GM23338 (cell line): Measurements from ENCODE around the gene TMEFF1. TPM values are rescaled to one million over a fixed set of nuclear protein-coding genes. Genes with fewer than 3 reads are reported as not detected.

ENCODE experiments used
- ATAC-seq: fragments of 200-7000 bp; cut with Tn5 transposase; 3 replicates; pipeline ENCODE4 v1.9.1; 2020
- DNase-seq: peaks from one replicate; pipeline ENCODE4 v3.0.0-alpha.2; 2015; ENCODE audit warnings: low spot score
- H2AFZ ChIP-seq: fragments of 200-600 bp; sonication (generic); 2 replicates; pipeline ENCODE4 v1.8.0; 2016; ENCODE audit warnings: antibody characterized with exemption, mild to moderate bottlenecking, moderate library complexity
- H3F3A ChIP-seq: fragments of 200-600 bp; sonication (generic); replicated peaks from 2 replicates; pipeline ENCODE4 v1.8.0; 2017; ENCODE audit warnings: antibody characterized with exemption, mixed run types, low read depth
- H3K27ac ChIP-seq: fragments of 200-600 bp; sonication (generic); 2 replicates; pipeline ENCODE4 v1.6.1; 2016; ENCODE audit warnings: low read depth
- H3K27me3 ChIP-seq: fragments of 200-600 bp; sonication (generic); 2 replicates; pipeline ENCODE4 v1.8.0; 2016; ENCODE audit warnings: mild to moderate bottlenecking, mixed run types, moderate library complexity; ENCODE audit not compliant: insufficient read depth
- H3K36me3 ChIP-seq: fragments of 200-600 bp; sonication (generic); 2 replicates; pipeline ENCODE4 v1.8.0; 2016; ENCODE audit warnings: mild to moderate bottlenecking; ENCODE audit not compliant: insufficient read depth
- H3K4me1 ChIP-seq: fragments of 200-600 bp; sonication (generic); 2 replicates; pipeline ENCODE4 v1.8.0; 2016; ENCODE audit warnings: mild to moderate bottlenecking, moderate library complexity; ENCODE audit not compliant: insufficient read depth
- H3K4me2 ChIP-seq: fragments of 200-600 bp; sonication (generic); 2 replicates; pipeline ENCODE4 v1.7.1; 2017; ENCODE audit warnings: mixed run types
- H3K4me3 ChIP-seq: fragments of 200-600 bp; sonication (generic); 2 replicates; pipeline ENCODE4 v1.6.1; 2016; ENCODE audit warnings: mixed run types
- H3K79me2 ChIP-seq: fragments of 200-600 bp; sonication (generic); replicated peaks from 2 replicates; pipeline ENCODE4 v1.8.0; 2017; ENCODE audit warnings: mild to moderate bottlenecking; ENCODE audit not compliant: insufficient read depth
- H3K9me2 ChIP-seq: fragments of 200-600 bp; sonication (generic); 2 replicates; pipeline ENCODE4 v1.8.0; 2017; ENCODE audit not compliant: insufficient read depth
- H4K20me1 ChIP-seq: fragments of 200-600 bp; sonication (generic); replicated peaks from 2 replicates; pipeline ENCODE4 v1.8.0; 2017; ENCODE audit warnings: mild to moderate bottlenecking; ENCODE audit not compliant: insufficient read depth
- H3K27ac Mint-ChIP-seq: 2 replicates; pipeline ENCODE4 v1.8.0; 2020; ENCODE audit warnings: inconsistent platforms, mild to moderate bottlenecking, moderate library complexity, mixed read lengths
- H3K27me3 Mint-ChIP-seq: 3 replicates; pipeline ENCODE4 v1.8.0; 2022; ENCODE audit warnings: low read depth, mild to moderate bottlenecking, moderate library complexity, mixed read lengths, inconsistent platforms; ENCODE audit not compliant: insufficient read depth, poor library complexity
- H3K36me3 Mint-ChIP-seq: 3 replicates; pipeline ENCODE4 v1.8.0; 2021; ENCODE audit warnings: low read depth, mild to moderate bottlenecking, inconsistent platforms, moderate library complexity, mixed read lengths
- H3K4me1 Mint-ChIP-seq: 3 replicates; pipeline ENCODE4 v1.8.0; 2020; ENCODE audit warnings: mild to moderate bottlenecking, inconsistent platforms, mixed read lengths
- H3K4me3 Mint-ChIP-seq: 3 replicates; pipeline ENCODE4 v1.8.0; 2021; ENCODE audit warnings: moderate library complexity, mild to moderate bottlenecking, inconsistent platforms, mixed read lengths
- H3K9me3 Mint-ChIP-seq: 3 replicates; pipeline ENCODE4 v1.8.0; 2020; ENCODE audit warnings: moderate library complexity, mild to moderate bottlenecking, inconsistent platforms, mixed read lengths
- CREB1 ChIP-seq: fragments of 250-450 bp; sonication (Bioruptor Pico); IDR thresholded peaks from 2 replicates; pipeline ENCODE4 v1.5.0; 2020; ENCODE audit warnings: low read depth, mild to moderate bottlenecking, moderate library complexity
- ETS1 ChIP-seq: IDR thresholded peaks from 2 replicates; pipeline ENCODE4 v1.6.1; 2016; ENCODE audit warnings: antibody characterized with exemption
- EZH2 ChIP-seq: fragments of 200-600 bp; sonication (generic); IDR thresholded peaks from one replicate; pipeline ENCODE4 v1.8.0; 2017; ENCODE audit warnings: antibody characterized with exemption, mild to moderate bottlenecking, low read depth; ENCODE audit not compliant: unreplicated experiment
- EZH2phosphoT487 ChIP-seq: fragments of 200-600 bp; sonication (generic); IDR thresholded peaks from one replicate; pipeline ENCODE4 v1.8.1; 2018; ENCODE audit warnings: antibody characterized with exemption; ENCODE audit not compliant: unreplicated experiment
- NANOG ChIP-seq: IDR thresholded peaks from 2 replicates; pipeline ENCODE4 v1.6.1; 2016; ENCODE audit warnings: antibody characterized with exemption, borderline replicate concordance
- POLR2AphosphoS5 ChIP-seq: IDR thresholded peaks from 2 replicates; pipeline ENCODE4 v1.6.1; 2016; ENCODE audit warnings: antibody characterized with exemption, low read depth
- STAT1 ChIP-seq: IDR thresholded peaks from one replicate; pipeline ENCODE4 v1.6.1; 2016; ENCODE audit warnings: antibody characterized with exemption; ENCODE audit not compliant: unreplicated experiment
- ZNF114 ChIP-seq: fragments of 250-450 bp; sonication (Bioruptor Pico); IDR thresholded peaks from 2 replicates; pipeline ENCODE4 v1.5.0; 2020; ENCODE audit warnings: mild to moderate bottlenecking, moderate library complexity
- ZNF331 ChIP-seq: fragments of 250-450 bp; sonication (Bioruptor Pico); IDR thresholded peaks from 2 replicates; pipeline ENCODE4 v1.5.0; 2020; ENCODE audit warnings: low read depth, mild to moderate bottlenecking, moderate library complexity
- polyA plus RNA-seq: library from polyadenylated mRNA; unstranded; fragments of >200 nt; fragmentation: Nextera tagmentation; extraction: Ambion mirVana; gene quantifications from 2 replicates; pipeline ENCODE4 v1.2.1, GENCODE V29; 2016
- total RNA-seq: library from RNA; depleted of rRNA; stranded (reverse); fragments of >200 nt; shearing (Covaris generic); gene quantifications from 2 replicates; pipeline ENCODE4 v1.2.3, GENCODE V29; 2014
- TF ChIP-seq, protein P1 (sequence below): IDR thresholded peaks from one replicate; pipeline ENCODE4 v1.6.1; 2018; ENCODE audit warnings: antibody characterized with exemption; ENCODE audit not compliant: unreplicated experiment
- TF ChIP-seq, protein P2 (sequence below), 2 experiments: fragments of 200-600 bp in 1 of 2; sonication (generic) in 1 of 2; conservative IDR thresholded peaks; 2 replicates each; pipeline versions ENCODE4 v1.5.1 to v1.6.1; 2016 to 2017; ENCODE audit warnings: antibody characterized with exemption in 2 of 2, low read depth in 2 of 2, mild to moderate bottlenecking in 2 of 2, moderate library complexity in 1 of 2

The TMEFF1 gene
- total and polyA plus RNA-seq, 2 experiments from 2014 or later: 6.6 to 85.2 TPM

DNA sequence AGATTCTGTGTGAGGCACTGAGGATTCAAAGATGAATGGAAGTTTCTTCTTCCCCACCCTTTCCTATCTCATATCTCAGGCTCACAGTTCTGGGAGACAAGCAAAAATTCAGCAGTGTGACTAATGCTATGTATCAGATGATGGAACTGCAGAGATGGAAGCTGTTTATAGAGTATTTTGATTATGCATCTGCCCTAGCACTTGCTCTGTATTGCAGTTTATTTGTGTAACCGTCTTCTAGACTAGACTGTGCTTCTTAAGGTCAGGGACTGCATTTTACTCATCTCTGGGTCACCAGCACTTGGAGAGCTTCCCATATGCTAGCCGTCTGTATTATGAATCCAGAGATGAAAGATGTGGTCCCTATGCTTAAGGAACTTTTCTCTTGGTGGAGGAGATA is 117.5 kb downstream of the TMEFF1 start:
- H3K79me2 ChIP-seq: no peaks in the 10 kb centered on the region
- H3K4me2 ChIP-seq: no peak overlapping the region
- ATAC-seq: no peak
- no peaks in the 10 kb centered on the region for H3K27me3 ChIP-seq
- H3F3A ChIP-seq: no peaks in the 10 kb centered on the region
- no peak overlapping the region for H2AFZ ChIP-seq
- H3K27ac Mint-ChIP-seq: no peak overlapping the region
- no peak overlapping the region for H3K4me3 Mint-ChIP-seq
- H3K27ac ChIP-seq: no peak overlapping the region
- no peaks in the 10 kb centered on the region for H3K4me1 ChIP-seq
- no peak for TF ChIP-seq STAT1
- TF ChIP-seq EZH2: no peak
- no peak for TF ChIP-seq POLR2AphosphoS5
- TF ChIP-seq, protein P1, sequence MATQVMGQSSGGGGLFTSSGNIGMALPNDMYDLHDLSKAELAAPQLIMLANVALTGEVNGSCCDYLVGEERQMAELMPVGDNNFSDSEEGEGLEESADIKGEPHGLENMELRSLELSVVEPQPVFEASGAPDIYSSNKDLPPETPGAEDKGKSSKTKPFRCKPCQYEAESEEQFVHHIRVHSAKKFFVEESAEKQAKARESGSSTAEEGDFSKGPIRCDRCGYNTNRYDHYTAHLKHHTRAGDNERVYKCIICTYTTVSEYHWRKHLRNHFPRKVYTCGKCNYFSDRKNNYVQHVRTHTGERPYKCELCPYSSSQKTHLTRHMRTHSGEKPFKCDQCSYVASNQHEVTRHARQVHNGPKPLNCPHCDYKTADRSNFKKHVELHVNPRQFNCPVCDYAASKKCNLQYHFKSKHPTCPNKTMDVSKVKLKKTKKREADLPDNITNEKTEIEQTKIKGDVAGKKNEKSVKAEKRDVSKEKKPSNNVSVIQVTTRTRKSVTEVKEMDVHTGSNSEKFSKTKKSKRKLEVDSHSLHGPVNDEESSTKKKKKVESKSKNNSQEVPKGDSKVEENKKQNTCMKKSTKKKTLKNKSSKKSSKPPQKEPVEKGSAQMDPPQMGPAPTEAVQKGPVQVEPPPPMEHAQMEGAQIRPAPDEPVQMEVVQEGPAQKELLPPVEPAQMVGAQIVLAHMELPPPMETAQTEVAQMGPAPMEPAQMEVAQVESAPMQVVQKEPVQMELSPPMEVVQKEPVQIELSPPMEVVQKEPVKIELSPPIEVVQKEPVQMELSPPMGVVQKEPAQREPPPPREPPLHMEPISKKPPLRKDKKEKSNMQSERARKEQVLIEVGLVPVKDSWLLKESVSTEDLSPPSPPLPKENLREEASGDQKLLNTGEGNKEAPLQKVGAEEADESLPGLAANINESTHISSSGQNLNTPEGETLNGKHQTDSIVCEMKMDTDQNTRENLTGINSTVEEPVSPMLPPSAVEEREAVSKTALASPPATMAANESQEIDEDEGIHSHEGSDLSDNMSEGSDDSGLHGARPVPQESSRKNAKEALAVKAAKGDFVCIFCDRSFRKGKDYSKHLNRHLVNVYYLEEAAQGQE: no peak
- H3K4me3 ChIP-seq: no peak overlapping the region
- no peaks in the 10 kb centered on the region for H4K20me1 ChIP-seq
- H3K36me3 ChIP-seq: peaks cover 8% of the 10 kb centered on the region; the same call in 1 of the 2 replicates
- H3K9me3 Mint-ChIP-seq: peaks cover 3% of the 10 kb centered on the region; the same call in 1 of the 3 replicates
- H3K9me2 ChIP-seq: no peaks in the 10 kb centered on the region
- peaks cover 11% of the 10 kb centered on the region; the same call in 2 of the 3 replicates for H3K36me3 Mint-ChIP-seq
- no peak for DNase-seq
- H3K27me3 Mint-ChIP-seq: peaks cover 6% of the 10 kb centered on the region
- H3K4me1 Mint-ChIP-seq: peaks cover 5% of the 10 kb centered on the region

DNA sequence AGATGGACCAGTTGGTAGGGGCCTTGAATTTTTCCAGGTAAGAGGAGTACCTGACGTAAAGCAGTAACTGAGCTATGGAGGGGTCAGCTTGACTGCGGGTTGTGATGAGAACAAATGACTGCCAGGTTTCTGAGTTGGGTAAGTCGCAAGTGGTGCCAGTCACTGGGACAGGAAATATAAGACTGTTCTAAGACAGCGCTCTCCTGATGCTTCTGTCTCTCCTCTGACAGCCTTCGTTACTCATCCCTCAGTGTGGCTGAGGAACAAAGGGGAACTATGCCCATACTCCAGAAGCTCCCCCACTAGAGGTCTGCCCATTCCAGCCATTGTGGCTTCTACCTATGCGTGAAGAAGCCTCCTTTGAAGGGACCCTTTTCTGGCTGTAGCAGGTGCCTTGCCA is 118.2 kb downstream of the TMEFF1 start:
- no peak overlapping the region for H3K4me2 ChIP-seq
- H3K27ac Mint-ChIP-seq: no peak overlapping the region
- ATAC-seq: peak; percentile 12; the same call in 1 of the 3 replicates
- TF ChIP-seq ETS1 (no peak), POLR2AphosphoS5 (no peak), NANOG (no peak), ZNF114 (CRISPR knock-in tag) (no peak), EZH2phosphoT487 (no peak), ZNF331 (no peak), CREB1 (CRISPR knock-in tag) (no peak)
- TF ChIP-seq, protein P1: no peak
- TF ChIP-seq, protein P2, sequence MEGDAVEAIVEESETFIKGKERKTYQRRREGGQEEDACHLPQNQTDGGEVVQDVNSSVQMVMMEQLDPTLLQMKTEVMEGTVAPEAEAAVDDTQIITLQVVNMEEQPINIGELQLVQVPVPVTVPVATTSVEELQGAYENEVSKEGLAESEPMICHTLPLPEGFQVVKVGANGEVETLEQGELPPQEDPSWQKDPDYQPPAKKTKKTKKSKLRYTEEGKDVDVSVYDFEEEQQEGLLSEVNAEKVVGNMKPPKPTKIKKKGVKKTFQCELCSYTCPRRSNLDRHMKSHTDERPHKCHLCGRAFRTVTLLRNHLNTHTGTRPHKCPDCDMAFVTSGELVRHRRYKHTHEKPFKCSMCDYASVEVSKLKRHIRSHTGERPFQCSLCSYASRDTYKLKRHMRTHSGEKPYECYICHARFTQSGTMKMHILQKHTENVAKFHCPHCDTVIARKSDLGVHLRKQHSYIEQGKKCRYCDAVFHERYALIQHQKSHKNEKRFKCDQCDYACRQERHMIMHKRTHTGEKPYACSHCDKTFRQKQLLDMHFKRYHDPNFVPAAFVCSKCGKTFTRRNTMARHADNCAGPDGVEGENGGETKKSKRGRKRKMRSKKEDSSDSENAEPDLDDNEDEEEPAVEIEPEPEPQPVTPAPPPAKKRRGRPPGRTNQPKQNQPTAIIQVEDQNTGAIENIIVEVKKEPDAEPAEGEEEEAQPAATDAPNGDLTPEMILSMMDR (conservative IDR thresholded peaks at IDR 0.05; ENCODE audit: low read depth in 2 of 2): no peak

More for the DNA sequence above, 118.2 kb downstream of the TMEFF1 start:
- peaks cover 11% of the 10 kb centered on the region; the same call in 2 of the 3 replicates for H3K36me3 Mint-ChIP-seq
- peaks cover 3% of the 10 kb centered on the region; the same call in 1 of the 3 replicates for H3K9me3 Mint-ChIP-seq
- no peak overlapping the region for H3K4me3 Mint-ChIP-seq
- Histone ChIP-seq H3K27ac (no peak overlapping the region), H4K20me1 (no peaks in the 10 kb centered on the region), H3K27me3 (no peaks in the 10 kb centered on the region), H2AFZ (no peak overlapping the region), H3K9me2 (no peaks in the 10 kb centered on the region), H3F3A (no peaks in the 10 kb centered on the region), H3K36me3 (peaks cover 2% of the 10 kb centered on the region; the same call in 1 of the 2 replicates), H3K4me1 (no peaks in the 10 kb centered on the region), H3K4me3 (no peak overlapping the region), H3K79me2 (no peaks in the 10 kb centered on the region)
- peaks cover 6% of the 10 kb centered on the region for H3K27me3 Mint-ChIP-seq
- peaks cover 10% of the 10 kb centered on the region for H3K4me1 Mint-ChIP-seq
- DNase-seq: no peak
